GM06990 (cell line): Measurements from ENCODE around the gene TRERF1.

Experiments used
- DNase-seq: peaks from one replicate; pipeline ENCODE4 v3.0.0-alpha.2; 2011; ENCODE audit not compliant: insufficient read length; ENCODE audit errors: extremely low read depth
- H3K27me3 ChIP-seq: replicated peaks from 2 replicates; pipeline ENCODE4 v1.6.0; 2011; ENCODE audit warnings: low read length; ENCODE audit not compliant: control insufficient read depth, insufficient read depth
- H3K36me3 ChIP-seq: 2 replicates; pipeline ENCODE4 v1.5.1; 2011; ENCODE audit warnings: low read length; ENCODE audit not compliant: control insufficient read depth, insufficient read depth
- H3K4me3 ChIP-seq: replicated peaks from 2 replicates; pipeline ENCODE4 v1.5.1; 2011; ENCODE audit warnings: low read depth, mild to moderate bottlenecking, control low read depth, low read length
- TF ChIP-seq, protein P1 (sequence below): IDR thresholded peaks from 2 replicates; pipeline ENCODE4 v1.5.1; 2011; ENCODE audit warnings: low read length, control low read depth, mild to moderate bottlenecking, inconsistent platforms; ENCODE audit not compliant: insufficient read depth, poor library complexity, severe bottlenecking

Gene TRERF1

DNA sequence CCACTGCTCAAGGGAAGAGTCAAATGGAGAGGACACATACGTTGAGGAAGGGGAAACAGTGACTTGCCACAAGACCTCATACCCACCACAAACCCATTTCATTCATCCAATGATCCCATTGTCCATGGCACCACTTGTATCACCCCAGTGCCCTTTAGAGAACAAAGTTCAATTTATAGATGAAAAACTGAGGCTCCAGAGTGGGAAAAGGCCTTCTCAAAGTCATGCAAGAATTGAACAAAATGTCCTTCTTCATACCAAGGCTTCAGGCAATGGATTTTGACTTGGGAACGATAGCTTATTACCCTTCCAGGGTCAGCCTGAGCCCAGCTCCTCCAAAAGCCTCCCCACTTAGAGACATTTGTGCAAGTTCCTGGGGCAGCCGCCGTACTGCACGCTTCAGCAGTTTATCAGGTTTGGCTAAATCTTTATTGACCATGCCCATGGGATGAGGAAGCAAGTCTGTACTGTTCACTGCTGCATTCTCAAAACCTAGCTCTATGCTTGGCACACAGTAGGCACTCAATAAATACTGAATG is 186.8 kb downstream of the TRERF1 start:
- Histone ChIP-seq H3K36me3 (peaks cover 1% of the 10 kb centered on the region; the same call in 1 of the 2 replicates), H3K4me3 (no peak overlapping the region), H3K27me3 (no peaks in the 10 kb centered on the region)
- DNase-seq = no peak
- TF ChIP-seq, protein P1, sequence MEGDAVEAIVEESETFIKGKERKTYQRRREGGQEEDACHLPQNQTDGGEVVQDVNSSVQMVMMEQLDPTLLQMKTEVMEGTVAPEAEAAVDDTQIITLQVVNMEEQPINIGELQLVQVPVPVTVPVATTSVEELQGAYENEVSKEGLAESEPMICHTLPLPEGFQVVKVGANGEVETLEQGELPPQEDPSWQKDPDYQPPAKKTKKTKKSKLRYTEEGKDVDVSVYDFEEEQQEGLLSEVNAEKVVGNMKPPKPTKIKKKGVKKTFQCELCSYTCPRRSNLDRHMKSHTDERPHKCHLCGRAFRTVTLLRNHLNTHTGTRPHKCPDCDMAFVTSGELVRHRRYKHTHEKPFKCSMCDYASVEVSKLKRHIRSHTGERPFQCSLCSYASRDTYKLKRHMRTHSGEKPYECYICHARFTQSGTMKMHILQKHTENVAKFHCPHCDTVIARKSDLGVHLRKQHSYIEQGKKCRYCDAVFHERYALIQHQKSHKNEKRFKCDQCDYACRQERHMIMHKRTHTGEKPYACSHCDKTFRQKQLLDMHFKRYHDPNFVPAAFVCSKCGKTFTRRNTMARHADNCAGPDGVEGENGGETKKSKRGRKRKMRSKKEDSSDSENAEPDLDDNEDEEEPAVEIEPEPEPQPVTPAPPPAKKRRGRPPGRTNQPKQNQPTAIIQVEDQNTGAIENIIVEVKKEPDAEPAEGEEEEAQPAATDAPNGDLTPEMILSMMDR = no peak

DNA sequence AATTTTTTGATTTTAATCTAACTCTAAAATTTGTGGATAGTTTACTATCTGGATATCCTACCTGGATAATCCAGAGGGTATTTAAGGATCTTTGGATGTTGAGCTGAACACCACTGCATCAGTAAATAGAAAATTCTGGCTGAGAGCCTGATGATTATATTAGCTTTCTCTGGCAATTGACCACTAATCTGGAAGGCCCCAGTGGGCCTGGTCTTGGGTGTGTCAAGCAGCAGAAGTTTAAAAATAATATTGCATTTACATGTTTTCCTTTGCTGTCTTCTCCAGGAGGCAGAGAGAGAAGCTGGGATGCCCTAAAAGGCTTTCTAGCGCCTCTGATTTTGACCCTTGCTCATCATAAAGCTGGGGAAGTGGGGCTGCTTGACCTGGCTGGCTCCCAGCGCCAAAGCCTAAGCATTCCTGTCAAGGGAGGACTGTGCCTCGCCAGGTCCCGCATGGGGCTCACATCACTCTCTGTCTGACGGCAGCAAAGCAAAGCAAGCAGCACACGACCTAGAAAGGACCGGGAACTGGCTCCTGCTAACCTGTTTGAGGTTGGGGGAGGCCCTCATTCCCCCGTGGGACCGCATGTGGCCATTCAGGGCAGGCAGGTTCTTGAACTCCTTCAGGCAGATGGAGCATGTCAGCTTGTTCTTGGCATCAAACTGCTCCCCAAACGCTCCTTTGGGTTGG is 187.4 kb downstream of the TRERF1 start:
- TF ChIP-seq, protein P1 = no peak
- no peak overlapping the region for H3K4me3 ChIP-seq
- no peak for DNase-seq
- H3K27me3 ChIP-seq = no peaks in the 10 kb centered on the region
- peaks cover 1% of the 10 kb centered on the region; the same call in 1 of the 2 replicates for H3K36me3 ChIP-seq

DNA sequence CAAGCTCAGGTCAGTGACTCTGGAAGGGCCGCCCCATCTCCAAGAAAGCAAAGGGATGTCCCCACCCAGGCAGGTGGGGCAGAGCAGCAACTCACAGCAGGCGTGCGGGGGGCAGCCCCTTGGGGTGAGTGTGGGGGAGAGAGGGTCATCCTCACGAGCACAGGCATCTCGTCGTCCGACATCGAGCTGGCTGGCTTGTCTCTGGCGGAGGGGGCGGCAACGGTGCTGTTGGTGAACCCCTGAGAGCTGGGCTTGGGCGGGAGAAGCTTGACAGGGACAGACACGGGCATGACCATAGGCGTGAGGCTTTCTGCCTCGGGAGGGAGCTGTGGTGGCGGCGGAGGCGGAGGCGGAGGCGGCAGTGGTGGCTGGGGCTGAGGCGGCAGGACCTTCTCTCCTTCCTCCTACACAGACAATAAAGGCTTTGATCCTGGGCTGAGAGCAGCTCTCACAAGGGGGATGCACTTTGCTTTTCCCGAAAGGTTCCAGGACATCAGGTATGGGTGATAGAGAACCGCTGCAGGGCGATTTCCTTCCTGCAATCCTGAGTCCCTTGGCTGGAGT is 188.5 kb downstream of the TRERF1 start:
- DNase-seq = no peak
- no peaks in the 10 kb centered on the region; the same call in 1 of the 2 replicates for H3K36me3 ChIP-seq
- H3K4me3 ChIP-seq = no peak overlapping the region
- TF ChIP-seq, protein P1 = no peak
- H3K27me3 ChIP-seq = no peaks in the 10 kb centered on the region

DNA sequence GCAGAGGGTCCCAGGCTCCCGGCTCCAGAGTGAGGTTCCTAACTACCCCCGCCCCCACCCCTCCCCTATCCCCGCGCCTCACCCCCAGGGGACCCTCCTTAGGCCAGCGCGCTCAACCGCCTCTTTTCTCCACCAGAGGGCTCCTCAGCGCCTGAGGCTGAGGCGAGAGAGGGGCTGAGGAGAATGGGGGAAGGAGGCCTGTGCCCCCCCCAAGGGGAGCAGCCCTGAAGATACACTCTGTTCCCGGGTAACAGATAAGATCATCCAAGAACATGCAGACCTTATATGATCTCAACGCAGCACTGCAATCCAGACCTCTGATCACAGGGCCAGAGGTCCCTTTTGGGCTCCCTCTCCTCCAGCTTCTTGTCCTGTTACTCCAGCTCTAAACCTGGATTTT is 190.8 kb downstream of the TRERF1 start:
- Histone ChIP-seq H3K27me3 (no peaks in the 10 kb centered on the region), H3K36me3 (peaks cover 2% of the 10 kb centered on the region; the same call in 1 of the 2 replicates), H3K4me3 (no peak overlapping the region)
- no peak for DNase-seq
- TF ChIP-seq, protein P1 = peak; percentile 68

DNA sequence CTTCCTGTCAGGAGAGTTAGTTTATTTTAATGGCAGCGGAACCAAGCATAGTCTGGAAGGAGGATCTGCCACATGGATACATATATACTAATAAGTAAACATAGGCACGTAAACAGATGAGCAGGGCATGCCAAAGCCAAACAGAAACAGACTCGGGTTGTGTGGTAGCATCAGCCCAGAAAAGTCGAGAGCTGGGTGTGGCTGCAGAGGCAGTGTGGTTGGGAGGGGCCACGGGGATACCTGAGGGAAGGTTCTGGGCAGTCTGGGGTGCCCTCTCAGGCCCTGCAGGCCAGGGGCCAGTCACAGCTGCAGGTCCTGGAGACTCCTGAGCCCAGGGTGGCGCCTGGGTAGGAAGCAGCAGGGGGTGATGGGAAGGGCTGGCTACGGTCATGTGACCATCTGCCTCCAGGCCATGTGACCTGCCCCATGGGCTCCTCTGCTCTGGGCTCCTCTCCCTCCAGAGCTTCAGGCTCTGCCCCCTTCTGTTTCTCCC is 191.3 kb downstream of the TRERF1 start:
- peaks cover 2% of the 10 kb centered on the region; the same call in 1 of the 2 replicates for H3K36me3 ChIP-seq
- TF ChIP-seq, protein P1 = no peak
- H3K4me3 ChIP-seq = no peak overlapping the region
- no peak for DNase-seq
- no peaks in the 10 kb centered on the region for H3K27me3 ChIP-seq
